Ascending aorta (tissue), 2 donors: ENCODE measurements around the gene MAPK10. TPM values are rescaled to one million over a fixed set of nuclear protein-coding genes. Genes with fewer than 3 reads are reported as not detected.

ENCODE experiments used
- DNase-seq, 2 donors: peaks; one replicate each; pipeline ENCODE4 v3.0.0-alpha.2; 2019; ENCODE audit warnings: low spot score in 2 of 2
- H3K27ac ChIP-seq, 2 donors: fragments of 200-600 bp; sonication (generic); one replicate each; pipeline ENCODE4 v1.5.1; 2016 to 2017; ENCODE audit warnings: mild to moderate bottlenecking in 1 of 2
- H3K27me3 ChIP-seq: fragments of 200-600 bp; sonication (generic); one replicate; pipeline ENCODE4 v1.5.1; 2017
- H3K36me3 ChIP-seq, 2 donors: fragments of 200-600 bp; sonication (generic); one replicate each; pipeline ENCODE4 v1.5.1; 2016
- H3K4me1 ChIP-seq, 2 donors: fragments of 200-600 bp; sonication (generic); one replicate each; pipeline ENCODE4 v1.5.1; 2016 to 2017; ENCODE audit warnings: mild to moderate bottlenecking in 1 of 2
- H3K4me3 ChIP-seq, 2 donors: fragments of 200-600 bp; sonication (generic); one replicate each; pipeline ENCODE4 v1.5.1; 2016 to 2017; ENCODE audit warnings: mild to moderate bottlenecking in 1 of 2
- H3K9me3 ChIP-seq, 2 donors: fragments of 200-600 bp; sonication (generic); one replicate each; pipeline ENCODE4 v1.5.1; 2016
- CTCF ChIP-seq, 3 experiments: fragments of 200-600 bp in 2 of 3; fragments of 450-650 bp in 1 of 3; sonication (generic) in 2 of 3; IDR thresholded peaks; one replicate each; pipeline ENCODE4 v1.5.1; 2016 to 2019; ENCODE audit warnings: antibody characterized with exemption in 3 of 3, mild to moderate bottlenecking in 1 of 3, moderate library complexity in 1 of 3
- intact Hi-C: fragments of 100-400 bp; cut with DNase I; formaldehyde crosslinking; loops from one replicate; pipeline ENCODE4 v1.15.1; 2023
- total RNA-seq: library from RNA; depleted of rRNA; stranded (reverse); fragments of >200 nt; gene quantifications from one replicate; pipeline ENCODE4 v1.1.0, GENCODE V29; 2016

MAPK10 gene
- total RNA-seq, 1 donor from 2014 or later, result 9.3 TPM

DNA sequence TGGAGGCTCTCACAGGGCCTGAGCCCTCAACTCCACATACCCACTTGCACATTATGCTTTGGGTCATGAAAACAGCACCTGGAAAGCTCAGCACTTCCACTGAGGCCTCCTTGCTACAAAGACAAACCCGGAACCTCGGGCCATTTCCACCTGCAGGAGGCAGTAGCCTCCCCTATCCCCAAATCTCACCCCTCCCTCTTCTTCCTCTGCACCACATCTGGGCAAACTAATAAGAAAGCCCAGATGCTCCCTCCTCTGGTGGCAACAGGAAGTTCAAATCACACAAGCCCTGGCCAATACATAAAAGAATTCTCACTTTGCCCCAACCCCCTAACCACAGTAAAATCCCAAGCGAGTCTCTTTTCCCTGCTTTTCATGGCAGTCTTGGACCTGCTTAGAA is 136.4 kb downstream of the MAPK10 start:
- no peaks in the 10 kb centered on the region for H3K9me3 ChIP-seq
- intact Hi-C loops, result no loop called here
- TF ChIP-seq CTCF (IDR thresholded peaks at IDR 0.05), result peak in 1 of 3 experiments; percentile 11

GRCh38 chr4:86221002-86221401 is 138.9 kb downstream of the MAPK10 start:
- Histone ChIP-seq H3K4me1 (no peaks in the 10 kb centered on the region), H3K4me3 (no peak overlapping the region), H3K27ac (no peak overlapping the region), H3K9me3 (no peaks in the 10 kb centered on the region), H3K27me3 (no peaks in the 10 kb centered on the region), H3K36me3 (no peaks in the 10 kb centered on the region)
- TF ChIP-seq CTCF (IDR thresholded peaks at IDR 0.05), result no peak
- no peak for DNase-seq
- intact Hi-C loops, result no loop called here

More for the DNA sequence above, 136.4 kb downstream of the MAPK10 start:
- H3K4me1 ChIP-seq, result no peaks in the 10 kb centered on the region
- no peak for DNase-seq
- H3K27me3 ChIP-seq, result no peaks in the 10 kb centered on the region
- no peak overlapping the region for H3K4me3 ChIP-seq
- H3K36me3 ChIP-seq, result no peaks in the 10 kb centered on the region
- no peak overlapping the region for H3K27ac ChIP-seq

DNA sequence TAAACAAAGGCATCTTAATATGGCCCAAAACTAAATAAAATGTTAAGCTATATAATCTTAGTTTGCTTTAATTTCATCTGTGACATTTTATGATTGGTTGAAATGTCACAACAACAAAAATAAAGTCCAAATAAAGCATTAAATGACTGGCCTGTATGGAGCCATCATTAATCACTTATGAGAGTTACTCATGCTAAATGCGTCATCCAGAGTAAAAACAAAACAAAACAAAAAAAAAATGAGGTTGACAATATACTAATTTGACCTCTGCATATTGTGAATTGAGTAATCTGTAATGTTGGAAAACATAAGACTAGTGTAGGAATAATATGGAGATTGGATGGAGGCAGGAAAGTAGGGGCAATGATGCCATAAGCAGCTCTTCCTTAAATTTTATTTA is 139.7 kb downstream of the MAPK10 start:
- Histone ChIP-seq H3K27me3 (no peaks in the 10 kb centered on the region), H3K27ac (no peak overlapping the region), H3K4me1 (no peaks in the 10 kb centered on the region), H3K36me3 (no peaks in the 10 kb centered on the region), H3K9me3 (peaks cover 0 to 5% of the 10 kb centered on the region in 2 donors), H3K4me3 (no peak overlapping the region)
- TF ChIP-seq CTCF (IDR thresholded peaks at IDR 0.05), result no peak
- intact Hi-C loops, result no loop called here
- no peak for DNase-seq

DNA sequence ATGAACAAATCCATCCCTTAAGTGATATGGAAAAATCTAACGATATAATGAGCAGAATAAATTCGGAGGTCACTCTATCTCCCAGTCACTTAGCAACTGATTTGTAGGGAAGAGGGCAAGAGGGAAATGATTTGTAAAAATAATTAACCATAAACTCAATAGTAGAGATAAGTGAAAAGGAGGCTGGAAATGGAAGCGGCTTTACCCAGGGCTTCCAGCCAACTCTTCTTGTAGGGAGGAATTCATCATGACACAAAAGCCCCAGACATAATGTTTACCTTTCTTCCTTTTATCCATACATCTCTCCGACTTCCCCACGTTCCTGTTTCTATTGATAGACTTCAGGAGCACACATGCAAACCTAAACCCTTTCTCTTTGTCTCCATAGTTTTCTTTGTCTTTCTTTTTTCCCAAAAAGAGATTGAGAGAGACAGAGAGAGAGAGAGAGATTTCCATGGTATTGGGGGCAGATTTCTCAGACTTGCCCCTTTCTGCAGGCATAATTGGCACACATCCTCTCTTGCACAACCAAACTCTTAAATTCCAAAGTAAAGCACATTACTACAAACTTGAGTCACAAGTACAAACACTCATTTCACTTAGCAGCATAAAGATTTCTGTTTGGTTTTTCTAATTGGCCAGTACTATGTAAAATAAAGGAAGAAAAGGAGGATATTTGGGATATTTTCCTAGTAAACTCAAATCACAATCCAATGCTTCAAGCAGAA is 140.9 kb downstream of the MAPK10 start:
- H3K4me1 ChIP-seq, result no peaks in the 10 kb centered on the region
- intact Hi-C loops, result no loop called here
- H3K36me3 ChIP-seq, result no peaks in the 10 kb centered on the region
- H3K4me3 ChIP-seq, result no peak overlapping the region
- H3K27me3 ChIP-seq, result no peaks in the 10 kb centered on the region
- no peak for DNase-seq
- no peak for TF ChIP-seq CTCF (IDR thresholded peaks at IDR 0.05)
- peaks cover 0 to 16% of the 10 kb centered on the region in 2 donors for H3K9me3 ChIP-seq
- H3K27ac ChIP-seq, result no peak overlapping the region

DNA sequence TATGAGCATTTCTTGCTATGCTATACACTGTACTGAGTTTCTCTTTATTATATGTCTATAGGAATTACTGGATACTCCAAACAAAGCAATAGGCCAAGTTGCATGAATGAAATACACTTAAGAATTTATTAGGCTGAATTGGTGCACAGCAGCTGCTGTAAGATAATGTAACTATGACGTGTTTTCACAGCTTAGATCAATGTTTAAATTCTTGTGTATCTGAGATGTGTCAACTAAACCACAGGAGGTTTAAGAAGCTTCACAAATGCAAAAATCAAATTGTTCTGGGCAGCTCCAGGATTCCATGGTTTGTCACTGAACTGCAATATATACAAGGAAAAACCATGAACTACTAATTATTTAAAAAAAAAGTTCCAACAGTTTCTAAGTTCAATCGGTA is 156.7 kb downstream of the MAPK10 start:
- DNase-seq, result no peak
- intact Hi-C loops, result no loop called here
- Histone ChIP-seq H3K9me3 (no peaks in the 10 kb centered on the region), H3K4me3 (no peak overlapping the region), H3K27ac (no peak overlapping the region), H3K36me3 (no peaks in the 10 kb centered on the region), H3K27me3 (no peaks in the 10 kb centered on the region), H3K4me1 (no peaks in the 10 kb centered on the region)
- TF ChIP-seq CTCF (IDR thresholded peaks at IDR 0.05), result no peak
